ENCODE measurements around the gene SLC16A8. TPM values are rescaled to one million over a fixed set of nuclear protein-coding genes. Genes with fewer than 3 reads are reported as not detected.
"Not testable (repeated sequence)": the region's sequence is repeated elsewhere in the genome, so short reads cannot be mapped to it uniquely, and the experiment has no call there.

The SLC16A8 gene
- total RNA-seq, 1 experiment from 2014 or later: not detected

GRCh38 chr22:38038426-38038825, 45.6 kb downstream of the SLC16A8 start:
- H4K20me1 ChIP-seq (ENCODE audit: insufficient read depth): no peaks in the 10 kb centered on the region
- H3K27ac ChIP-seq (ENCODE audit: low read depth, low read length): no peak overlapping the region
- DNase-seq (ENCODE audit: low read depth, low spot score) (no peak), ATAC-seq (no peak)
- H2AFZ ChIP-seq (ENCODE audit: low read depth, low read length, poor library complexity, severe bottlenecking): no peak overlapping the region
- H3K9me2 ChIP-seq (ENCODE audit: insufficient read depth): no peaks in the 10 kb centered on the region
- no peaks in the 10 kb centered on the region for H3K79me2 ChIP-seq (ENCODE audit: insufficient read depth, low read length)
- intact Hi-C loops (cut with micrococcal nuclease): no loop called here
- H3K36me3 ChIP-seq (ENCODE audit: control insufficient read depth in 1 of 2, insufficient read depth in 2 of 2, low read length in 2 of 2): no peaks in the 10 kb centered on the region
- H3K9ac ChIP-seq (ENCODE audit: low read length): no peak overlapping the region
- ChIA-PET CTCF (interaction anchor here (2.2 kb wide), 1 partner anchor 14 kb away, joined by 7 read pairs; no protein-coding TSS in a partner anchor), POLR2A (no interaction called here), RAD21 (ENCODE audit: low non-redundant PET in 1 of 2, low total read pairs in 2 of 2, uncharacterized antibody in 2 of 2, unreplicated experiment in 2 of 2) (no interaction called here)
- TF ChIP-seq EGR1 (IDR thresholded peaks at IDR 0.05; ENCODE audit: low read depth): no peak
- TF ChIP-seq CBX3 (IDR thresholded peaks at IDR 0.05; ENCODE audit: low read depth): no peak
- TF ChIP-seq ZNF274 (IDR thresholded peaks at IDR 0.05; ENCODE audit: low read depth, low read length): no peak
- TF ChIP-seq ZBTB33 (IDR thresholded peaks at IDR 0.05; ENCODE audit: extremely low read depth, insufficient replicate concordance, low read length): no peak
- TF ChIP-seq YY1 (IDR thresholded peaks at IDR 0.05; ENCODE audit: extremely low read depth, insufficient replicate concordance, low read depth, low read length): no peak
- no peak for TF ChIP-seq POLR2A (IDR thresholded peaks at IDR 0.05; ENCODE audit: borderline replicate concordance, extremely low read depth, insufficient read depth, insufficient read length)
- no peak for TF ChIP-seq EZH2 (IDR thresholded peaks at IDR 0.05)
- no peak for TF ChIP-seq POLR2AphosphoS5 (IDR thresholded peaks at IDR 0.05; ENCODE audit: low read depth, low read length)
- no peak for TF ChIP-seq ZFX (IDR thresholded peaks at IDR 0.05)
- no peak for TF ChIP-seq SP1 (IDR thresholded peaks at IDR 0.05; ENCODE audit: low read depth)
- H3K27me3 ChIP-seq (ENCODE audit: insufficient read depth, low read length): no peaks in the 10 kb centered on the region
- H3K4me1 ChIP-seq (ENCODE audit: control insufficient read depth in 1 of 2, insufficient read depth in 2 of 2, low read length in 2 of 2): peaks cover 16 to 26% of the 10 kb centered on the region in 2 experiments
- H3K4me3 ChIP-seq (replicated peaks in 1 of 2; ENCODE audit: low read depth in 1 of 2, low read length in 2 of 2): no peak overlapping the region
- no peaks in the 10 kb centered on the region for H3K9me3 ChIP-seq (ENCODE audit: control insufficient read depth in 1 of 2, insufficient read depth in 1 of 2, low read depth in 1 of 2, low read length in 2 of 2)
- no TSS peak for BruUV-seq (replicated peaks)
- no peak overlapping the region for H3K4me2 ChIP-seq (ENCODE audit: low read length)

GRCh38 chr22:38037367-38038150, 46.4 kb downstream of the SLC16A8 start:
- CTCF ChIA-PET: interaction anchor here (2.2 kb wide), 1 partner anchor 15 kb away, joined by 7 read pairs; no protein-coding TSS in a partner anchor
- RAD21 ChIA-PET (ENCODE audit: low non-redundant PET in 1 of 2, low total read pairs in 2 of 2, uncharacterized antibody in 2 of 2, unreplicated experiment in 2 of 2); H3K36me3 ChIP-seq (ENCODE audit: control insufficient read depth in 1 of 2, insufficient read depth in 2 of 2, low read length in 2 of 2); H4K20me1 ChIP-seq (ENCODE audit: insufficient read depth); BruUV-seq (replicated peaks); H3K9me2 ChIP-seq (ENCODE audit: insufficient read depth); H3K27ac ChIP-seq (ENCODE audit: low read depth, low read length); H3K9ac ChIP-seq (ENCODE audit: low read length); POLR2A ChIA-PET; ATAC-seq; DNase-seq (ENCODE audit: low read depth, low spot score); H3K4me2 ChIP-seq (ENCODE audit: low read length); intact Hi-C loops (cut with micrococcal nuclease); H3K27me3 ChIP-seq (ENCODE audit: insufficient read depth, low read length); H3K79me2 ChIP-seq (ENCODE audit: insufficient read depth, low read length); H3K9me3 ChIP-seq (ENCODE audit: control insufficient read depth in 1 of 2, insufficient read depth in 1 of 2, low read depth in 1 of 2, low read length in 2 of 2); H2AFZ ChIP-seq (ENCODE audit: low read depth, low read length, poor library complexity, severe bottlenecking); H3K4me3 ChIP-seq (replicated peaks in 1 of 2; ENCODE audit: low read depth in 1 of 2, low read length in 2 of 2): not testable (repeated sequence)
- peaks cover 23 to 35% of the 10 kb centered on the region in 2 experiments for H3K4me1 ChIP-seq (ENCODE audit: control insufficient read depth in 1 of 2, insufficient read depth in 2 of 2, low read length in 2 of 2)

All from HCT116 (cell line).